Smooth muscle cell (in vitro differentiated cells): ENCODE results near the gene CARD10. TPM values are rescaled to one million over a fixed set of nuclear protein-coding genes. Genes with fewer than 3 reads are reported as not detected.
A peak's percentile ranks its signal among the peaks of the same experiment; 100 is the strongest.

Experiments used
- DNase-seq: peaks from one replicate; lab custom pipeline; 2025; ENCODE audit not compliant: unreplicated experiment; lab: John Stamatoyannopoulos, UW
- H2AFZ ChIP-seq: fragments of 200-600 bp; sonication (generic); 2 replicates; pipeline ENCODE4 v1.6.0; 2016; ENCODE audit warnings: antibody characterized with exemption, low read depth, mild to moderate bottlenecking
- H3F3A ChIP-seq: fragments of 200-600 bp; sonication (generic); 2 replicates; pipeline ENCODE4 v1.6.0; 2017; ENCODE audit warnings: antibody characterized with exemption, low read depth
- H3K27ac ChIP-seq: fragments of 200-600 bp; sonication (generic); 2 replicates; pipeline ENCODE4 v1.5.1; 2016; ENCODE audit warnings: low read depth, mild to moderate bottlenecking
- H3K27me3 ChIP-seq: fragments of 200-600 bp; sonication (generic); 2 replicates; pipeline ENCODE4 v1.6.1; 2016; ENCODE audit warnings: low read depth, mild to moderate bottlenecking
- H3K36me3 ChIP-seq: fragments of 200-600 bp; sonication (generic); 2 replicates; pipeline ENCODE4 v1.5.1; 2016; ENCODE audit warnings: low read depth
- H3K4me1 ChIP-seq: fragments of 200-600 bp; sonication (generic); 2 replicates; pipeline ENCODE4 v1.5.1; 2016; ENCODE audit warnings: low read depth
- H3K4me2 ChIP-seq: fragments of 200-600 bp; sonication (generic); 2 replicates; pipeline ENCODE4 v1.6.0; 2016; ENCODE audit warnings: mild to moderate bottlenecking
- H3K4me3 ChIP-seq: fragments of 200-600 bp; sonication (generic); 2 replicates; pipeline ENCODE4 v1.5.1; 2016; ENCODE audit warnings: mild to moderate bottlenecking
- H3K79me2 ChIP-seq: fragments of 200-600 bp; sonication (generic); 2 replicates; pipeline ENCODE4 v1.6.0; 2016; ENCODE audit warnings: low read depth, mild to moderate bottlenecking
- H3K9ac ChIP-seq: fragments of 200-600 bp; sonication (generic); 2 replicates; pipeline ENCODE4 v1.6.0; 2016; ENCODE audit warnings: low read depth
- H3K9me3 ChIP-seq: fragments of 200-600 bp; sonication (generic); replicated peaks from 2 replicates; pipeline ENCODE4 v1.5.1; 2016; ENCODE audit warnings: low read depth
- H4K20me1 ChIP-seq: fragments of 200-600 bp; sonication (generic); 2 replicates; pipeline ENCODE4 v1.6.0; 2016; ENCODE audit warnings: low read depth
- CTCF ChIP-seq: fragments of 200-600 bp; sonication (generic); IDR thresholded peaks from 2 replicates; pipeline ENCODE4 v1.5.1; 2017; ENCODE audit warnings: borderline replicate concordance, mild to moderate bottlenecking, antibody characterized with exemption; ENCODE audit not compliant: insufficient read depth, poor library complexity, severe bottlenecking
- WGBS: methylation state at CpG from one replicate; pipeline ENCODE4 v1.1.7; 2016; ENCODE audit warnings: low lambda C conversion rate; 5-methylcytosine and 5-hydroxymethylcytosine counted together
- polyA plus RNA-seq: library from polyadenylated mRNA; unstranded; fragments of >200 nt; fragmentation: Nextera tagmentation; extraction: Ambion mirVana; gene quantifications from 2 replicates; pipeline ENCODE4 v1.2.1, GENCODE V29; 2016
- total RNA-seq: library from RNA; depleted of rRNA; stranded (reverse); fragments of >200 nt; gene quantifications from 2 replicates; pipeline ENCODE4 v1.2.3, GENCODE V29; 2014

Gene CARD10
- total and polyA plus RNA-seq, 2 experiments from 2014 or later = 2.3 to 6.0 TPM

- H3K4me3 ChIP-seq = no peak overlapping the region
- H3K79me2 ChIP-seq = no peaks in the 10 kb centered on the region
- peaks cover 3% of the 10 kb centered on the region for H3K4me1 ChIP-seq
- no peaks in the 10 kb centered on the region for H3K27me3 ChIP-seq
- no peak overlapping the region for H2AFZ ChIP-seq
- H4K20me1 ChIP-seq = no peaks in the 10 kb centered on the region
- H3F3A ChIP-seq = peaks cover 4% of the 10 kb centered on the region
- no peaks in the 10 kb centered on the region for H3K36me3 ChIP-seq
- peak; percentile 66 for DNase-seq
- no peaks in the 10 kb centered on the region for H3K9me3 ChIP-seq
- H3K9ac ChIP-seq = no peak overlapping the region
- peak; percentile 93 for TF ChIP-seq CTCF
- H3K4me2 ChIP-seq = peak overlapping the region; percentile 51
- H3K27ac ChIP-seq = no peak overlapping the region
- WGBS = 30% methylated on average over 20 of the region's 20 CpGs
These were observed 19.6 kb upstream of the CARD10 start for GRCh38 chr22:37538590-37539357.

GRCh38 chr22:37535159-37535558, 15.9 kb upstream of the CARD10 start:
- Histone ChIP-seq H3K36me3 (no peaks in the 10 kb centered on the region), H3K79me2 (no peaks in the 10 kb centered on the region), H3K9me3 (no peaks in the 10 kb centered on the region), H3K4me3 (no peak overlapping the region), H3K9ac (no peak overlapping the region), H3K4me2 (no peak overlapping the region), H3K27ac (no peak overlapping the region), H2AFZ (no peak overlapping the region), H4K20me1 (no peaks in the 10 kb centered on the region), H3F3A (no peaks in the 10 kb centered on the region), H3K4me1 (no peaks in the 10 kb centered on the region), H3K27me3 (no peaks in the 10 kb centered on the region)
- 92% methylated on average over 6 of the region's 6 CpGs for WGBS
- TF ChIP-seq CTCF = no peak
- DNase-seq = no peak

GRCh38 chr22:37534445-37534844, 15.2 kb upstream of the CARD10 start:
- H4K20me1 ChIP-seq = no peaks in the 10 kb centered on the region
- DNase-seq = no peak
- H3F3A ChIP-seq = no peaks in the 10 kb centered on the region
- no peaks in the 10 kb centered on the region for H3K27me3 ChIP-seq
- TF ChIP-seq CTCF = no peak
- no peaks in the 10 kb centered on the region for H3K36me3 ChIP-seq
- H3K9me3 ChIP-seq = no peaks in the 10 kb centered on the region
- no peak overlapping the region for H3K9ac ChIP-seq
- H2AFZ ChIP-seq = no peak overlapping the region
- H3K4me1 ChIP-seq = no peaks in the 10 kb centered on the region
- no peak overlapping the region for H3K4me2 ChIP-seq
- H3K27ac ChIP-seq = no peak overlapping the region
- 98% methylated on average over 3 of the region's 3 CpGs for WGBS
- no peaks in the 10 kb centered on the region for H3K79me2 ChIP-seq
- H3K4me3 ChIP-seq = no peak overlapping the region

- TF ChIP-seq CTCF = no peak
- WGBS = 40% methylated on average over 9 of the region's 9 CpGs
- no peaks in the 10 kb centered on the region for H3K4me1 ChIP-seq
- no peaks in the 10 kb centered on the region for H3K9me3 ChIP-seq
- no peak for DNase-seq
- no peaks in the 10 kb centered on the region for H3K27me3 ChIP-seq
- H3K27ac ChIP-seq = no peak overlapping the region
- peak overlapping the region; percentile 10 for H3K4me2 ChIP-seq
- H4K20me1 ChIP-seq = no peaks in the 10 kb centered on the region
- H3K9ac ChIP-seq = no peak overlapping the region
- H3K4me3 ChIP-seq = no peak overlapping the region
- H3K79me2 ChIP-seq = no peaks in the 10 kb centered on the region
- no peak overlapping the region for H2AFZ ChIP-seq
- H3F3A ChIP-seq = no peaks in the 10 kb centered on the region
- no peaks in the 10 kb centered on the region for H3K36me3 ChIP-seq
These were observed 14.8 kb upstream of the CARD10 start for GRCh38 chr22:37533995-37534394.
